Omental fat pad (tissue), 4 donors: ENCODE results near the gene CCL17. TPM values are rescaled to one million over a fixed set of nuclear protein-coding genes. Genes with fewer than 3 reads are reported as not detected.

Experiments used
- ATAC-seq: fragments of 150-250 bp; one replicate; pipeline ENCODE4 v1.9.1; 2016; ENCODE audit warnings: mild to moderate bottlenecking, moderate library complexity; ENCODE audit not compliant: low FRiP score
- DNase-seq: peaks from one replicate; pipeline ENCODE4 v3.0.0-alpha.2; 2019; ENCODE audit warnings: low spot score
- CTCF ChIP-seq, 3 donors: fragments of 450-650 bp; IDR thresholded peaks; one replicate each; pipeline ENCODE4 v1.5.1; 2016 to 2017; ENCODE audit warnings: antibody characterized with exemption in 3 of 3, mild to moderate bottlenecking in 3 of 3, moderate library complexity in 2 of 3
- total RNA-seq, 4 donors: library from RNA; depleted of rRNA; stranded (reverse); fragments of >200 nt; gene quantifications; one replicate each; pipeline ENCODE4 v1.1.0, GENCODE V29; 2016

The CCL17 gene
- total RNA-seq, 4 donors from 2014 or later = not detected

GRCh38 chr16:57401943-57402640 is 2.5 kb upstream of the CCL17 start:
- TF ChIP-seq CTCF (IDR thresholded peaks at IDR 0.05) = no peak
- DNase-seq = no peak
- no peak for ATAC-seq

- no peak for TF ChIP-seq CTCF (IDR thresholded peaks at IDR 0.05)
- ATAC-seq (no peak), DNase-seq (no peak)
Measured at GRCh38 chr16:57405097-57405496, 530 bp downstream of the CCL17 start.

- ATAC-seq (no peak), DNase-seq (no peak)
- no peak for TF ChIP-seq CTCF (IDR thresholded peaks at IDR 0.05)
Measured at GRCh38 chr16:57406881-57407280, 2.3 kb downstream of the CCL17 start.

GRCh38 chr16:57407521-57408353 is 3.2 kb downstream of the CCL17 start:
- ATAC-seq (no peak), DNase-seq (no peak)
- TF ChIP-seq CTCF (IDR thresholded peaks at IDR 0.05) = no peak

- no peak for TF ChIP-seq CTCF (IDR thresholded peaks at IDR 0.05)
- ATAC-seq = no peak
- DNase-seq = no peak
Measured at GRCh38 chr16:57409065-57409464, 4.5 kb downstream of the CCL17 start.

GRCh38 chr16:57409870-57410587 is 5.5 kb downstream of the CCL17 start:
- TF ChIP-seq CTCF (IDR thresholded peaks at IDR 0.05) = no peak
- ATAC-seq = no peak
- no peak for DNase-seq
